ENCODE data around the gene YIF1A.

YIF1A gene

DNA sequence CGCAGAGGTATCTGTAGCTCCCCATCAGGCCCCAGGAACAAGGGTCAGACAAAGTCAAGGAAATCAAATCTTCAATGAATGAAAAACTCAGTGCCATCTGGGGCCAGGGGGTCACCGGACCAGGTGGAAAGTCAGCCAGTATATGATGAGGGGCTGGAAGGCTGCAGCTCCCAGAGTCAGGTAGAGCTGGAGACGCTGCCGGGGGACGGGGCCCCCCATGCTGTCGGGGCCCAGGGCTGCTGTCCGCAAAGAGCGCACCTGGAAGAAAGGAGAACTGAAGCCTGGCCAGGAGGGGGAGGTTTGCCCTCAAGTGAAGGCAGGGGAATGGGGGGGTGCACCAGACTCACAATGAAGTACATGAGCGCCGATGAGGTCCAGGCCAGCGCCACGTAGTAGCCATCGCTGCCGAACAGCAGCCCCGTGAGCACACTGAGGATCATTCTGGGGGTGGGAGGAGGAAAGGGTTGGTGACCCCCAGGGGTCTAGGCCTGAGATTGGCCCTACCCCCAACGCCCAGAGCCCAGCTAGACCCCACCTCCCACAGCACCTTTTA lies 4.3 kb downstream of the YIF1A start:
- peaks cover 13% of the 10 kb centered on the region; the same call in 1 of the 2 replicates for H3K36me3 ChIP-seq (ENCODE audit: low read depth)
- H3K4me1 ChIP-seq (ENCODE audit: insufficient read depth, poor library complexity, severe bottlenecking), result peaks cover 4% of the 10 kb centered on the region
- ATAC-seq (ENCODE audit: low read depth) (no peak), DNase-seq (ENCODE audit: low spot score) (no peak)
- H3K27ac ChIP-seq (ENCODE audit: poor library complexity, severe bottlenecking), result no peak overlapping the region
- no peak overlapping the region for H3K4me3 ChIP-seq (ENCODE audit: severe bottlenecking)
- H3K27me3 ChIP-seq (ENCODE audit: insufficient read depth, poor library complexity, severe bottlenecking), result no peaks in the 10 kb centered on the region
- H3K9me3 ChIP-seq (ENCODE audit: severe bottlenecking), result no peaks in the 10 kb centered on the region
- TF ChIP-seq, protein P1, sequence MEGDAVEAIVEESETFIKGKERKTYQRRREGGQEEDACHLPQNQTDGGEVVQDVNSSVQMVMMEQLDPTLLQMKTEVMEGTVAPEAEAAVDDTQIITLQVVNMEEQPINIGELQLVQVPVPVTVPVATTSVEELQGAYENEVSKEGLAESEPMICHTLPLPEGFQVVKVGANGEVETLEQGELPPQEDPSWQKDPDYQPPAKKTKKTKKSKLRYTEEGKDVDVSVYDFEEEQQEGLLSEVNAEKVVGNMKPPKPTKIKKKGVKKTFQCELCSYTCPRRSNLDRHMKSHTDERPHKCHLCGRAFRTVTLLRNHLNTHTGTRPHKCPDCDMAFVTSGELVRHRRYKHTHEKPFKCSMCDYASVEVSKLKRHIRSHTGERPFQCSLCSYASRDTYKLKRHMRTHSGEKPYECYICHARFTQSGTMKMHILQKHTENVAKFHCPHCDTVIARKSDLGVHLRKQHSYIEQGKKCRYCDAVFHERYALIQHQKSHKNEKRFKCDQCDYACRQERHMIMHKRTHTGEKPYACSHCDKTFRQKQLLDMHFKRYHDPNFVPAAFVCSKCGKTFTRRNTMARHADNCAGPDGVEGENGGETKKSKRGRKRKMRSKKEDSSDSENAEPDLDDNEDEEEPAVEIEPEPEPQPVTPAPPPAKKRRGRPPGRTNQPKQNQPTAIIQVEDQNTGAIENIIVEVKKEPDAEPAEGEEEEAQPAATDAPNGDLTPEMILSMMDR (IDR thresholded peaks at IDR 0.05; ENCODE audit: poor library complexity, severe bottlenecking), result no peak

DNA sequence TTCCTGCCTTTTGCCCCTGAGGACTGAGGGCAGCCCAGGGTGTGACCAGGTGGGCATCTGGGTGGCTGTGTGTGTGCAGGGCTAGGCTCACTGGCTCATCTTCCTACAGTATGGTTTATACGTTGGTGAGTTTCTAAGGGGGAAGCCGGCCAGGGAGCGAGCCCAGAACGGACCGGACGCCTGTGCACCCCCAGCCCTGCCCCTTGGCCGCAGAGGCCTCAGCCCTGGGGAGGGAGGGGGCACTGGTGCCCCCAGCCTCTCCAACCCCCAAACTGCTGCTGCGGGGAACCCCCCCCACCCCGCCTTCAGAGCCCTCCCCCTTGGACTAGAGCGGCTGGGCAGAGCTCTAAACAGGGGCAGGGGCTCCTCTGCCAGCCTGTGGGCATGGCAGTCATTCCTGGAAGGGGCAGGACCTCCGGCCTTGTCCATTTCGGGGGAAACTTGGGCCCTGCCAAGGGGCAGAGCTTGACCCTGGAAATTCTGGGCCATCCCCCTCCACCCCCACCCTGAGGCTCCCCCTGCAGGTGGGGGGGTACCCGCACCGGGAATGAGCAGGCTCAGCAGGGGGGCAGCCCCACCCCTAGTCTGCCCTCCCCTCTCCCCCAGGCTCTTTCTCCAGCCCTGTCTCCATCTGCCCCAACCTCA lies 5.4 kb downstream of the YIF1A start:
- Histone ChIP-seq H3K27ac (ENCODE audit: poor library complexity, severe bottlenecking) (no peak overlapping the region), H3K36me3 (ENCODE audit: low read depth) (peaks cover 13% of the 10 kb centered on the region; the same call in 1 of the 2 replicates), H3K27me3 (ENCODE audit: insufficient read depth, poor library complexity, severe bottlenecking) (no peaks in the 10 kb centered on the region), H3K4me1 (ENCODE audit: insufficient read depth, poor library complexity, severe bottlenecking) (peaks cover 4% of the 10 kb centered on the region), H3K9me3 (ENCODE audit: severe bottlenecking) (no peaks in the 10 kb centered on the region), H3K4me3 (ENCODE audit: severe bottlenecking) (no peak overlapping the region)
- TF ChIP-seq, protein P1 (IDR thresholded peaks at IDR 0.05; ENCODE audit: poor library complexity, severe bottlenecking), result no peak
- ATAC-seq (ENCODE audit: low read depth) (no peak), DNase-seq (ENCODE audit: low spot score) (peak; percentile 42)

DNA sequence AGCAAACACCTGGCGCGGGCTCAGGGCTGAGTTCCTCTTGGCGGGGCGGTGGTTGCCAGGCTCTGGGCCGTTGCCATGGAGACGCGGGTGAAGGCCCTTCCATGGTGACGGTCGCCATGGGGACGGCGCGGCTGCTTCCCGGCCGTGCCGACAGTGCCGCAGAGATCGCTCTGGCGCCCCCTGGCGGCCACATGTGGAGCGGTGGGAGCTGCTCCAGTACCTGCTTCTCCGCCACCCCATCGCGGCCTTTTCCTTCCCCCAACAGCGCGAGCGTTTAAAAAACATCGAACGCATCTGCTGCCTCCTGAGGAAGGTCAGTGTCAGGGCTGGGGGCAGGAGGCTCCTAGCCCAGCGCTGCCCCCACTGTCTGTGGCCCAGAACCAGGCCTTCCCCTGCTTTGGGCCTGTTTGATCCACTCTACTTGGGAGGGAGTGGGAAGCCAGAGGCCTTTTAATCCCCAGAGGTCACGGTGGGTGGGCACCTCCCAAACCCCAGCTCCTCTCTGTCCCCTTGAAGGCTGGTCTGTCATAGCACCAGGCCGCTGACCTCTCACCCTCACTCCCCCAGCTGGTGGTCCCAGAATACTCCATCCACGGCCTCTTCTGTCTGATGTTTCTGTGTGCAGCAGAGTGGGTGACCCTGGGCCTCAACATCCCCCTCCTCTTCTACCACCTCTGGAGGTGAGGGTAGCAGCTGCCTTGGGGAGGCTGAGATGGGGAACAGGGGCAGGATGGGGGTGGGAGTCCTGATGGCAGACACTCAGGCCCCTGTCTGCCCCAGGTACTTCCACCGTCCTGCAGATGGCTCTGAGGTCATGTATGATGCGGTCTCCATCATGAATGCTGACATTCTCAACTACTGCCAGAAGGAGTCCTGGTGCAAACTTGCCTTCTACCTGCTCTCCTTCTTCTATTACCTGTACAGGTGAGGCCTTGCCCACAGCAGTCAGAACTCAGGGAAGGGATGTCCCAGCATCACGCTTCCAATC lies 6.2 kb downstream of the YIF1A start:
- Histone ChIP-seq H3K4me1 (ENCODE audit: insufficient read depth, poor library complexity, severe bottlenecking) (peaks cover under 1% of the 10 kb centered on the region), H3K27me3 (ENCODE audit: insufficient read depth, poor library complexity, severe bottlenecking) (no peaks in the 10 kb centered on the region), H3K4me3 (ENCODE audit: severe bottlenecking) (no peak overlapping the region), H3K9me3 (ENCODE audit: severe bottlenecking) (no peaks in the 10 kb centered on the region), H3K36me3 (ENCODE audit: low read depth) (peaks cover 13% of the 10 kb centered on the region; the same call in 1 of the 2 replicates), H3K27ac (ENCODE audit: poor library complexity, severe bottlenecking) (no peak overlapping the region)
- DNase-seq (ENCODE audit: low spot score) (peak; percentile 98), ATAC-seq (ENCODE audit: low read depth) (peak; percentile 78)
- TF ChIP-seq, protein P1 (IDR thresholded peaks at IDR 0.05; ENCODE audit: poor library complexity, severe bottlenecking), result peak; percentile 90

DNA sequence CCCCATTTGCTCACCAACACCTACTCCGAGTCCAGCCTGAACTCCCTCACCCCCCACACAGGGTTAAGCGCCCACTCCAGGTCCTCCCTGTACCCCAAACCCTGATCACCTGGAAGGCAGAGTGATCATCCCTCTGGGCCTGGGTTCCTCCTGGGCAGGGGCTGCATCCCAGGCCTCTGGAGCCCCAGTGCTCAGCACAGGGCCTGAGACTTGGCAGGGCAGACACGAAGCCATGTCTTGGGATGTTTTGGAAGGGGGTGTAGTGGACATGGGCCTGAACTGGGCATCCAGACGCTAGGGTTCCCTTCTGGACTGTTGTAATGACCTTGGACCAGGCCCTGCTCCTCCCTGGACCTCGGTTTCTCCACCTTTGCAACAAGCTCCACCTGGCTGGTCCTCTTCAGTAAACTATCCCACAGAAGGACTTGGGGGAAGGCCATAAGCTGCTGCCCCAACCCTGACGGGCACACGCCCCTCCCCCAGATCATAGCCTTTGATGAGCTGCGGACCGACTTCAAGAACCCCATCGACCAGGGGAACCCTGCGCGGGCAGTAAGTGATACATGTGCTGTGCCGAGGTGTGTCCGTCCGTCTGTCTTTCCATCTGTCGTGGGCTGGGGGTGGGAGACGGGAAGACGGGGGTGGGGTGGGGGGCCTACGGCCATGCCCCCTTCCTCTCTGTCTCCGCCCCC lies 7.0 kb downstream of the YIF1A start:
- TF ChIP-seq, protein P1 (IDR thresholded peaks at IDR 0.05; ENCODE audit: poor library complexity, severe bottlenecking), result no peak
- H3K36me3 ChIP-seq (ENCODE audit: low read depth), result peaks cover 13% of the 10 kb centered on the region; the same call in 1 of the 2 replicates
- DNase-seq (ENCODE audit: low spot score) (no peak), ATAC-seq (ENCODE audit: low read depth) (no peak)
- H3K27me3 ChIP-seq (ENCODE audit: insufficient read depth, poor library complexity, severe bottlenecking), result no peaks in the 10 kb centered on the region
- H3K9me3 ChIP-seq (ENCODE audit: severe bottlenecking), result no peaks in the 10 kb centered on the region
- H3K27ac ChIP-seq (ENCODE audit: poor library complexity, severe bottlenecking), result no peak overlapping the region
- no peaks in the 10 kb centered on the region for H3K4me1 ChIP-seq (ENCODE audit: insufficient read depth, poor library complexity, severe bottlenecking)
- no peak overlapping the region for H3K4me3 ChIP-seq (ENCODE audit: severe bottlenecking)

Measured in RWPE2 (cell line).